ENCODE measurements around the gene CDK11B.
A peak's percentile ranks its signal among the peaks of the same experiment; 100 is the strongest.

The CDK11B gene

DNA sequence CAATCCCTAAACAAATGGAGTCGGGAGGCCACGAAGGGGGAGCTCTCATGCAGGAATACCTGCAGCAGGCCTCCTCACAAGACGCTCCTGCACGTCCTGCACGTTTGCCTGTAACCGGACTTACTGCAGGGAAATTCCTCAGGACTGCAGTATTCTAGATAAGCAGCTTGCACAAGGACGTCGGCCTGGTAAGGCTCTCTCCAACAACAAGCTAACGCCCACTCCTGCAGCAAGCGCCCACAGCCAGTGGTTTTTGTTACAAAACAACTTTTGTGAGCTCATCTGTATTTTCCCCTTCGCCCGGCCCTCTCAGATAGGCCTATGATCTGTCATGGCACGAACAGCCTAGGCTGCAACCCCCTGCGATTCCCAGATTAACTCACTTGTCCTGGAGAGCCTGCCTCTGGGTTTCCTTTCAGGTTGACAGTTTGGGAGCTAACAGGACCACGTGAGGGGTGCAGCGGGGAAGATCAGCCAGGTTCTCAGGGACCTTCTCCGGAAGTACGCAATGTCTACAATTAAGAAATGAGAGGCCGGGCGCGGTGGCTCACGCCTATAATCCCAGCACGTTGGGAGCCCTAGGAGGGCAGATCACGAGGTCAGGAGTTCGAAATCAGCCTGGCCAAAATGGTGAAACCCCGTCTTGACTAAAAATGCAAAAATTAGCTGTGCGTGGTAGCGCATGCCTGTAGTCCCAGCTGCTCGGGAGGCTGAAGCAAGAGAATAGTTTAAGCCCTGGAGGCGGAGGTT is 44.4 kb downstream of the CDK11B start:
- DNase-seq: peak; percentile 71 to 75

DNA sequence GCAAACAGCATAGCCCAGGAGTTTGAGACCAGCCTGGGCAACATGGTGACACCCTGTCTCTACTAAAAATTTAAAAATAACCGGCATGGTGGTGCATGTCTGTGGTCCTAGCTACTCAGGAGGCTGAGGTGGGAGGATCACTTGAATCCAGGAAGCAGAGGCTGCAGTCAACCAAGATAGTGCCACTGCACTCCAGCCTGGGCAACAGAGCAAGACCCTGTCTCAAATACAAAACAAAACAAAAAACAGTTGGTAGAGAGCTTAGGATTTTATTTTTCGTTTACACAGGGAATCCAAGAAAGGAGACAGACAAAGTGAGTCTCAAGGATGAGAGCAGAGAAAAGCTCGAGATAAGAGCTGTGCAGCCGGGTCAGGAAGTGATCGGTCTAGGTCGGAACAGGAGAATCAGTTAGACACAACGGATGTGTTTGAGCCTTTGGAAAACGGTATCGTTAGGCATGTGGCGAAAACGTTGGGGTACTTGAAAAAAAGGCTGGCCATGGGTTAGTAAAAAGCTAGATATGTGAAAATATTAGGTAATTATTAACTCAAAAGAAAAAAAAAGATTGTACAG is 45.2 kb downstream of the CDK11B start:
- no peak for DNase-seq

DNA sequence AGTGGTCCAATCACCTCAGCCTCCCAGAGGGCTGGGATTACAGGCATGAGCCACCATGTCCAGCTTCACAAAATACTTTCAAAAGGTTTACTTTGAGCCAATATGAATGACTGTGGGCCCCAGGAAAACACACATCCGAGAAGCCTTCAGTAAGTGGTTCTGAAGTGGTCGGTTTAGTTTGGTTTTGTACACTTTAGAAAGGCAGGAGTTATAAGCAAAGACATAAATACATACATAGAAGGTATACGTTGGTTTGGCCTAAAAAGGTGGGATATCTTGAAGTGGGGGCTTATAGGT is 46.8 kb downstream of the CDK11B start:
- no peak for DNase-seq

DNA sequence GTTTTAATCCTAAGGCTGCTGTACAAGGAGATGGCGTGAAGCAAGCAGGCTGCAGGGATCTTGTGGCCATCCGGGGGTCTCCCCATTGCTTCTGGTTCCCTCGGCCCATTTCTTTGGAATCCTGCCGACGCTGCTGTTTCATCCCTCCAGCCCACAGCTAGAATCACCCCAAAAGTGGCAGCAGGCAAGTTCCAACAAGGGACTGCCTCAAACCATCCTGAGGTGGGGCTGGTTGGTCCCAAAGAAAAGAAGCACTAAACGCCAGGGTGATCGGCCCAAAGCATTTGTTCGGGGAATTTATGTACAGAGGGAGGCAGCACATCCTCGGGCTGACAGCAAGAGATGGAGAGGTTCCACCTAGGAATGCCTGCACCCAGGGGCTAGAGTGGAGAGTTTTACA is 48.0 kb downstream of the CDK11B start:
- no peak for DNase-seq

DNA sequence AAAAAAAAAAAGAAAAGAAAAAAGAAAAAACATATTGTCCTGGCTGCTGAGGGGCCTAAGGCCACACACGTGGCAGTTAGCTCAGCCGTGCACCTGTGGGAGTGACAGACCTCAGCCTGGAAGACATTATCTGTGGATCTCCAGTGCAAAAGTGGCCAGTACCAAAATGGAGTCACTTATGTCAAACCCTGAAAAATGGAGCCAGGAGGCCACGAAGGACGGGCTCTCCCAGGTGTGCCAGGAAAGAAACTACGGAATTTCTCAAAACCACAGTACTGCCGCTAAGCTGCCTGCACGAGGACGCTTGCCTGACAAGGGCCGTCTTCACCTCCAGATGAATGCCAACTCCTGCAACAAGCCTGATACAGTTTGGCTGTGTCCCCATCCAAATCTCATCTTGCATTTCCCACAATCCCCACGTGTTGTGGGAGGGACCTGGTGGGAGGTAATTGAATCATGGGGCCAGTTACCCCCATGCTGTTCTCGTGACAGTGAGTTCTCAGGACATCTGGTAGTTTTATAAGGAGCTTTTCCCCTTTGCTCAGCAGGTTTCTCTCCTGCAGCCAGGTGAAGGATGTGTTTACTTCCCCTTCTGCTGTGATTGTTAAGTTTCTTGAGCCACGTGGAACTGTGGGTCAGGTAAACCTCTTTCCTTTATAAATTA is 48.9 kb downstream of the CDK11B start:
- no peak for DNase-seq

DNA sequence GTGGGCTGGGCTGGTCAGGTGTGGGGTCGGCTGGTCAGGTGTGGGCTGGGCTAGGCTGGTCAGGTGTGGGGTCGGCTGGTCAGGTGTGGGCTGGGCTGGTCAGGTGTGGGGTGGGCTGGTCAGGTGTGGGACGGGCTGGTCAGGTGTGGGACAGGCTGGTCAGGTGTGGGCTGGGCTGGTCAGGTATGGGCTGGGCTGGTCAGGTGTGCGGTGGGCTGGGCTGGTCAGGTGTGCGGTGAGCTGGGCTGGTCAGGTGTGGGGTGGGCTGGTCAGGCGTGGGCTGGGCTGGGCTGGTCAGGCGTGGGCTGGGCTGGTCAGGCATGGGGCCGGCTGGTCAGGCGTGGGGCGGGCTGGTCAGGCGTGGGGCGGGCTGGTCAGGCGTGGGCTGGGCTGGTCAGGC is 52.6 kb downstream of the CDK11B start:
- no peak for DNase-seq

DNA sequence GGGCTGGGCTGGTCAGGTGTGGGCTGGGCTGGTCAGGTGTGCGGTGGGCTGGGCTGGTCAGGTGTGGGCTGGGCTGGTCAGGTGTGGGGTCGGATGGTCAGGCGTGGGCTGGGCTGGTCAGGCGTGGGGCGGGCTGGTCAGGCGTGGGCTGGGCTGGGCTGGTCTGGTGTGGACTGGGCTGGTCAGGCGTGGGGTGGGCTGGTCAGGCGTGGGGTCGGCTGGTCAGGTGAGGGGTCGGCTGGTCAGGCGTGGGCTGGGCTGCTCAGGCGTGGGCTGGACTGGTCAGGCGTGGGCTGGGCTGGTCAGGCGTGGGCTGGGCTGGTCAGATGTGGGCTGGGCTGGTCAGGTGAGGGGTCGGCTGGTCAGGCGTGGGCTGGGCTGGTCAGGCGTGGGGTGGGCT is 53.1 kb downstream of the CDK11B start:
- DNase-seq: no peak

DNA sequence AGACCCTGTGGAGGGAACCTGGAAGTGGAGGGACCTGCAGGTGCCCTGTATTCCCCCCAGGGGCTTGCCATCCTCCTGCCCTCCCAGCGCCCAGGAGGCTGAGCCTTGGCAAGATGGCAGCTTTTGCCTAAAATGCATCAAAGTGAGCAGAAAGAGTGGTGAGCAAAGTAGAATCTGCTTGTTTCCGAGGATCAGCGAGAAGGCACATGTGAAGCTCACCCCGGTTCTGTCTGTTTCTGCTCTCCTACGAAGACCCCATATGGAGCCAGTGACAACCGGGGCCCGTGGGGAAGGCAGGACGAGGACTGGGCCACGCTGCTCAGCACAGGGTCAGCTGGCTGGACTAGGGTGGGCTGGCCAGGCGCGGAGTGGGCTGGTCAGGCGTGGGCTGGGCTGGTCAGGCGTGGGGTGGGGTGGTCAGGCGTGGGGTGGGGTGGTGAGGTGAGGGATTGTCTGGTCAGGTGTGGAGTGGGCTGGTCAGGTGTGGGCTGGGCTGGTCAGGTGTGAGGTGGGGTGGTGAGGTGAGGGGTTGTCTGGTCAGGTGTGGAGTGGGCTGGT is 53.7 kb downstream of the CDK11B start:
- no peak for DNase-seq

DNA sequence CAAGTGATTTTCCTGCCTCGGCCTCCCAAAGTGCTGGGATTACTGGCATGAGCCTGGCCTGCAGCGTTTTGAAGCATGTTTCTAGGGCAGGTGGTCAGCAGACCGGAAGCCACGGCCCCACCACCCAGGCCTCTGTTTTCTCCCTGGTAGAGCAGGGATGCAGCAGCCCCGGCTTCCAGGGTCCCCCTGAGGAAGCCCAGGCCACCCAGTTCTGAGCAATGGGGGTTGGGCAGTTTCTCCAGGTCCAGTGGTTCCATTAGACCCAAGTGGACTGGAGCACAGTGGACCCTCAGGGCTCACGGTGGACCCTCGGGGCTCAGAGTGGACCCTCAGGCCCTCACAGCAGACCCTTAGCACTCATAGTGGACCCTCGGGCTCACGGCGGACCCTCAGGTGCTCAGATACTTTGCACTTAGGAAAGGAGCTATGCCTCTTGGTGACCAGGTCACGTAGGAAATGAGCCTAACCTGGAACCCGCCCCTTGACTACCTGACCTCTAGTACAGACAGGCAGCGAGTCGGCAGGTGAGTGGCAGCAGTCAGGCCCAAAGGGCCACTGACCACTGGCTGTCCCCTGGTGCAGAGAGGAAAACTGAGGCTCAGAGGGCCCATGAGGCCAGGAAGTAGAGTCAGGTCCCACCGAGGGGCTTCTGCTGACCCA is 54.3 kb downstream of the CDK11B start:
- no peak for DNase-seq

DNA sequence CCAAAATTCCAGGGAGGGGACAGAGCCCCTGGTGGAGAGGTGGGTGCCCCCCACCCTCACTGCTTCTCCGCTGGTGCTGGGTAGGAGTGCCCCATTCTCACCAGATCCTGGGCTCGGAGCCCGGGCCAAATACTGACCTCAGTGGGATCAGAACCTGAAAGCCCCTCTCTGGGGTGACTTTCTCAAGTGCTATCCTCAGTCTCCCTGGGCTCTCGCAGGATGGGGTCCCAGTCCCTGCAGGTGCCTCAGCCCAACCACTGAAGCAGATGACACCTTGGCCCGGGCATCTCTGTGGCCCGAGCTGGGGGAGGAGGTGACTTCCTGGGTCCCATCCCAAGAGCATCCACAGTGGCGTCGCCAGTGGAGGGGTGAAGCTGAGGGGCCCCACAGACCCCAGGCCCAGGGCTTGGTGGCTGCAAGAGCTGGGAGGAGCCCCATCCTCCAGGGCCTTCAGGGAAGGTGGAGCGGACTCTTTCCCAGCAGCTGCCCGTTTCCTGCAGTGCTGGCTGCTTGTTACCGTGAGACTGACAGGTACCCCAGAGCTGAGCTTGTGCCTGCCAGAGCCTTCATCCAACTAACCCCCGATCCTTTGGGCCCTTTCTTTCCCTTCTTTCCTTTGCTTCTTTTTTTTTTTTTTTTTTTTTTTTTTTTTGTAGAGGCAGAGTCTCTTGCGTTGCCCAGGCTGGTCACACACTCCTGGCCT is 55.0 kb downstream of the CDK11B start:
- DNase-seq: no peak

DNA sequence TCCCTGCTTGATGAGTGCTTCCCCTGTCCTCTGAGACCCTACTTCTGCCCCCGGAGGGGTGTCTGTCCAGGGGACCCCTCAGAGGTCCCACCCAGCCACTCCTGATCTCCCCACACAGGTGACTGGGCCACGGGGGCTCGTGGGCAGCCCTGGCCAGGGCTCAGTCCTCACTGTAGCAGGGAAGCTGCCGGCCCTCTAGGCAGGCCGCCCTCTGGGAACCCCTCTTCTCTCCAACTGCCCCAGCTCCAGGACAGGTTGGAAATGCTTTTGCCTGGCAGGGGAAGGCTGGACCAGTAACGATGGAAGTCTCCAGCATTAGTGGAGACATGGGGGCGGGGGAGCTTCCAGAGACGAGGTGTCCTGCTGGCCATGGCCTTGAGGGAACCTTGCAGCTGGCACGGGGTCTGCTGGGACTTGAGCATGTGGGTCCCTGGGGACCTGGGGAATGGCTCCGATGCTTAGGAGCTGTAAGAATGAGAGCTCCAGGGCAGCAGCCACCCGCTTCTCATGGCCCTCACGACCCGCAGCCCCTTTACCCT is 55.8 kb downstream of the CDK11B start:
- DNase-seq: no peak

DNA sequence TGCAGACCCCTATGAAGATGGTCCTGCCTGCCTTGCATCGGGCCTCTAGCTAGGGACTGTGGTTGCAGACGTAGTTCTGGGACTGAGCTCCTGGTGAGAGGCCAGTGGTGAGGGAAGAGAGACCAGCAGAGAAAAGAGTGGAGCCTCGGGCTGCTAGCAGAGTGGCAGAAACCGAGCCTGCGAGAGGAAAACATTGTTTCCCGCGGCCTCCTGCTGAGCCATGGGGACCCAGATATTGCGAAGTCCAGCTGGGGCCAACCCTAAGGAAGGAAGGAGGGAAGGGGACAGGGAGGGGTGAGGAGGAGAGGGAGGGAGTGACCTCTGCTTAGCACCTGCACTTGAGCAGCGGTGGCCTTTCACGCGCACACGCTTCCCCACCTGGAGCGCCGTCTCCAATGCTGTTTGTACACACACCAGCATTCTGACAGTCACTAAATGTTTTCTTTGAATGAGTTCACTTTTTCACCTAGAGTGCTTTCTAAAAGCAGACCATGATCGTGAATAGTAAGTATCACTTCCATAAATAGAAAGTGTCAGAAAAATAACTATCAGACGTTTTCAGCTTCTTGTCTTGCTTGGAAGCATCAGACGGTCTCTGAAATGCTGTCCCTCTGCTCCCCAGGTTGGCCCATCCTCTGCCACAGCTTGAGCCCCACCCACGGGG is 56.4 kb downstream of the CDK11B start:
- DNase-seq: no peak

DNA sequence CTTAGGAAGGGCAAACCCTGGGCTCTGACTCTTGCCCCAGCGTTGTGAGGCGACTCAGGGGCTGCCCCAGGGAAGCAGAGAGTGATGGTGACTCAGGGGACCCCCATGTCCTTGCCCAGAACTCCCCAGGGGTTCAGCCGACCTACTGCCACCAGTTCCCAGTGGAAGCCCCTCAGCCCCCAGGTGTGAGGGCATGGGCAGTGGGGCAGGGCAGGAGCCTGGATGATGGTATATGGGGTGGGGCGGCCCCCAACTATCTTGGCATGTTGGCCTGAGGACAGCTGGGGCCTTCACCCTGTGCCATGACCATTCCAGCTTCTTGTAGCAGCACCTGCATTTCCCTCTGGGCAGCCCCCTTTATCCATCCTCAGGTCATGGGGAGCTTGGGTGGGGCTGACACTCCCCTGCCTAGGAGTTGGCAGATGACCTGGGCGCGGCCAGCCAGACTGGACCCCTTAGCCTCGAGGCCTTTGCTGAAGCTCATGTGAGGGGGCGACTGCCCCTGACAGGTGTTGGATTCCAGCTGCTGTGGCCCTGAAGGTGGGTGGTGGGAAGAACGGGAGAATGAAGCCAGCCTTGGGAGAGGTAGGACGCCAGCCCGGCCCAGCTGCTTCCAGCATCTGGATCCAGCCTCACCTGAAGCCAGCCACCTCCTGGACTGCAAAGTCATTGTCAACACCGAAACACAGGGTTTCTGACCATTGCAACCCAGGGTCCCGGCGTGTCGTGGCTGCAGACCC is 57.1 kb downstream of the CDK11B start:
- no peak for DNase-seq

DNA sequence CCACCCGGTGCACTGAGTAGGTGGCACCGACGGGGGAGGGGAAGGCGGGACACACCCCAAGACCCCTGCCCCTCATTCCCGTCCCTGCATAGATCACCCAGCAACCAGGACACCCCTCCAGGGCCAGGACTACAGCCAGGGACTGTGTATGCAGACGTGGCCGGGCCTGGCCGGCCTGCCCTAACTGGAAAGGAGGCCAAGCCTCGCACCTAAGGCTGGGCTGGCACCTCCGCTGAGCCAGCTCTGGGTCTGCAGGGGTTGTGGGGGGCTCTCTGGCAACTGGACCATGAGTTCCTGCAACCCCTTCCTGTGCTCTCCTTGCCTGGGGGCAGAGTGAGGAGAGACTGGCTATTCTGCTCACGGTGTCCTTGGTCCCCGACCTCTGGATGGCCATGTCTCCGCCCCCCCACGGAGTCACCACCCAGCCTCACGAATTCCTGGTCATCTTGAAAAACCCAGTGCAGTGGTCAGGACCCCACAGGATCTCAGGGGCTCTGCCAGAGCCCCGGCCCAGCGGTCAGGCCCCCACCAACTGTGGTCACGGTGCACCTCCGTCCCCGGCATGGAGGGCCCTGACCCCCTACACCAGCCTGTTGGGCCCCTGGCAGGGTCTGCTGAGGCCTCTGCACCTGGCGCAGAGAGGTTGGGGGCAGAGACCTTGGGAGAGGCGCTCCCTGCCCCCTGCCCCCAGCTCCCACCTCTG is 57.8 kb downstream of the CDK11B start:
- DNase-seq: no peak

DNA sequence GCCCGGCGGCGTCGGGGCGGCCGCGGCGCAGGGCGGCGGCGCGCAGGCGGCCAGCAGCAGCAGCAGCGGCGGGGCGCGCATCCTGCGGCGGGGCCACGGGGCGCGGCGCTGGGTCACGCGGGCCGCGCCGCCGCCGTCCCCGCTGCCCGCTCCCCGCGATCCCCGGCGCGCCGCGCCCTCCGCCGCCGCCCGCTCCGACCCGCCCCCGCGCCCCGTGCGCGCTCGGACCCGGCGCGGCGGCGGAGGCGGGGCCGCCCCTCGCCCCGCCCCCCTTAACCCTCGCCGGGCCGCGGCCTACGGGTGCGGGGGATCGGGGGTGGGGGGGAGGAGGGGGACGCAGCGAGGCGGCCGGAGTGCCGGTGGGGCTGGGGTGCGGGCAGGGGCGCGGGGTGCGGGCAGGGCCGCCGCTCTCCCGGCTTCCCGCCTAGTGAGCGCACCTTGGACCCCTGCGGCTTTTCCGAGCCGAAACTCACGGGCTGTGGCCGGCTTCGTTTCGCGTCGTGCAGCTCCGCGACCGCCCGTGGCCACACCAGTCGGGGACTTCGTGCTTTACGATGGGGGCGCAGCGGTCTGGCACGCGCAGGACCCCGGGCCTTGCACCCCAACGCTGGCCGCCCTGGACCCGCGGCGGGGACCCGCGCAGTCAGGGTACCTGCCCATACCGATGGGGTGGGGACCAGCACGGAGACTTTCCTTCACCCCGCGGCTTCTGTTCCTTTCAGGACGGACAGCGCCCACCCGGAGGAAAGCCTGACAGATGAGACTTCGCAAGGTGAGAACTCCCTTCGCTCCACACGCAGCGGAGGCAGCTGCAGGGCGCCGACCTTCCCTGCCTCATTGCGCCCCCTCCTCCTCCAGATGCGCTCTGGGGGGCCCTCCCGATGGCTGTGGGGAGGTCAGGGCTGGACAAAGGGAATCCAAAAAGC is 58.6 kb downstream of the CDK11B start, which contains the start of gene FNDC10:
Gene FNDC10, minus strand, starts transcription at position 201 of the 926 bp plus-strand sequence. Its CDS starts 120 bp downstream, at position 81.
- DNase-seq: no peak

DNA sequence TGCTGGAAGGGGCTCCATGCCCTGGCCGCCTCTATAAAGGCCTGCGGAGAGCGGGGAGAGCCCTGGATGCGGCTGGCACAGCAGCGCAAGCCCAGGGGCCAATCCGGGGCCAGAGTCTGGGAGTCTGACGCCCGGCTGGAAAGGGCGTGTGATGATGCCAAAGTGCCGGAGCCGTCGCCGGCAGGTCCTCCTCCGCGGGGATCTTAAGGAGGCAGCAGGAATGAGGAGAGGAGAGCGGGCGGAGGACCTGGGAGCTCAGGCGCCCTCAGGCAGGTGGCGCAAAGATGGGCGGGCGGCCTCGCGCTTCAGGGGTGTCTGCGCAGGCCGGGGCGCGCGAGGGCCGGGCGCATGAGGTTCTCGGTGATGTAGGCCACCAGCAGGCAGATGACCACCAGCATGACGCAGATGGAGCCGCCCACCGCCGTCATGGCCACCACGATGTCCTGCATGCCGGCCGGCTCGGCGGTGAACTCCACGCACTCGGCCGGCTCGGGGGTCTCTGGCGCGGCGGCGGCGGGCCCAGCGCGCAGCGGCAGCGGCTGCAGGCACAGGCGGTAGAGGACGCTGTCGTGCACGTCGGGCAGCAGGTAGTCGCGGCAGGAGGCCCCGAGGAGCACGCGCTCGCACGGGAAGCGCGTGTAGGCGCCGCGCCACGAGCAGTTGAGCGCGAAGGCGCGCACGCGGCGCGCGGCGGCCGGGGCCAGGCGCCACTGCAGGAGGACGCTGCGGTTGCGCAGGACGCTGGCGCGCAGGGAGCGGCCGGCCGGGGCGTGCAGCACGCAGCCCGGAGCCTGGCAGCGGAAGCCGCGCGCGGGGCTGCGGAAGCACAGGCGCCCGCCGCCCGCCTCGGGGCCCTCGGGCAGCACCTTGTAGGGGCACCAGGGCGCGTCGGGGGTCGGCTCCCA is 59.5 kb downstream of the CDK11B start:
- peak in 1 of 2 experiments; percentile 26 for DNase-seq

DNA sequence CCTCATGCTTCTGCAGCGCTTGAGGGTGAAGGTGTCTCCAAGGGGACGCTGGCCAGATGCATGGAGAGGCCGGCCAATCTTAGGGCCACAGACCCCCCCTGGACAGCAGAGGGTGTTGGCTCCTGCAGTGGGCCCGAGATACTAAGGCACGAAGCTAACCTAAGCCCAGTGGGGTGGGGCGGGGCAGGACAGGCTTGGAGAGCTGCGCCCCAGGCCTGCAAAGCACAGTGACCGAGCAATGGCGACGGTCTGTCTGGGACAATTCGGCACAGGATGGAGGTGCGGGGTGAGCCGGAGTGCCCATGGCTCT is 60.1 kb downstream of the CDK11B start:
- DNase-seq: no peak

DNA sequence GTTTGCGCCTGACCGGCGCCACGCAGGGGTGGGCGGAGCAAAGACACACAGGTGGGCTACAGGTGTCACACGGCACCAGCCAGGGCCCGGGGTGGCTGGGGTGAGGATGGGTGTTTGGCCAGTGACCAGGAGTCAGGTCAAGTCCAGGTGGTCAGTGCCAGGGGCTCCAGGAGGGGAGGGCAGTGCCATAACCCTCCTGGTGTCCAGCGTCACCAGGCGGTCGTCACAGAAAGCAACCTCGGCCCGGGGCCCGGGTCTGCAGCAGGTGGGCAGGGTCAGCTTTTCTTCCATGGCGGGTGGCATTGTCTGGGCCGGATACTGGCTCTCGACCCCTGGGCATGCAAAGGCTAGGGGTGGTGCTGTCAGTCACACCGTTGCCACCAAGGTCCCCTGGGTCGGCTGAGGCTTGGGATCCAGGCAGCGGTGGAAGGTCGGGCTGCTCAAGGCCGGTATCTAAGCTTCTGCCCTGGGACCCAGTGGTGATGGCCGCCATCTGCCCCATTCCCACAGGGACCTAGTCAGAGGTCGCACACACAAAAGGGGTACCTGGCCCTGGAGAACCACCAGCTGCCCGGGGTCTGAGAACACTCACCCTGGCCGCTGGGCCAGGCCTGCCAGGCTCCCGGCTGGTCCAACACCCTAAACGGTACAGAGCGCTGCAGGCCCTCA is 60.6 kb downstream of the CDK11B start:
- DNase-seq: no peak
